ENCODE data around the gene SIPA1L3.

Gene SIPA1L3

GRCh38 chr19:38193445-38193844, 286.4 kb downstream of the SIPA1L3 start:
- no peak for DNase-seq (ENCODE audit: low read depth)

- no peak for DNase-seq (ENCODE audit: low read depth)
Measured at GRCh38 chr19:38194061-38194701, 287.2 kb downstream of the SIPA1L3 start.

- no peak for DNase-seq (ENCODE audit: low read depth)
Measured at GRCh38 chr19:38195237-38195636, 288.2 kb downstream of the SIPA1L3 start.

DNA sequence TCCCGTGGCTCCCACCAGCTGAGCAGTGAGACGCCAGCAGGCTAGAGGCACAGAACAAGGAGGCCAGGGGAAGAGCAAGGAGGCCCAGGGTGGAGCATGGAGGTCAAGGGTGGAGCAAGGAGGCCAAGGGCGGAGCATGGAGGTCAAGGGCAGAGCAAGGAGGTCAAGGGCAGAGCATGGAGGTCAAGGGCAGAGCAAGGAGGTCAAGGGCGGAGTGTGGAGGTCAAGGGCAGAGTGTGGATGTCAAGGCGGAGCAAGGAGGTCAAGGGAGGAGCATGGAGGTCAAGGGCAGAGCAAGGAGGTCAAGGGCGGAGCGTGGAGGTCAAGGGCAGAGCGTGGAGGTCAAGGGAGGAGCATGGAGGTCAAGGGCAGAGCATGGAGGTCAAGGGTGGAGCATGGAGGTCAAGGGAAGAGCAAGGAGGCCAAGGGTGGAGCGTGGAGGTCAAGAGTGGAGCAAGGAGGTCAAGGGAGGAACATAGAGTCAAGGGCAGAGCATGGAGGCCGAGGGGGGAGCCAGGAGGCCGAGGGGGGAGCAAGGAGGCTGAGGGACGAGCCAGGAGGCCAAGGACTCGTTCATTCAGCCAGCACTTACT, 289.3 kb downstream of the SIPA1L3 start:
- no peak for DNase-seq (ENCODE audit: low read depth)

GRCh38 chr19:38196948-38197656, 290.1 kb downstream of the SIPA1L3 start:
- no peak for DNase-seq (ENCODE audit: low read depth)

GRCh38 chr19:38197937-38198704, 291.1 kb downstream of the SIPA1L3 start:
- DNase-seq (ENCODE audit: low read depth), result no peak

DNA sequence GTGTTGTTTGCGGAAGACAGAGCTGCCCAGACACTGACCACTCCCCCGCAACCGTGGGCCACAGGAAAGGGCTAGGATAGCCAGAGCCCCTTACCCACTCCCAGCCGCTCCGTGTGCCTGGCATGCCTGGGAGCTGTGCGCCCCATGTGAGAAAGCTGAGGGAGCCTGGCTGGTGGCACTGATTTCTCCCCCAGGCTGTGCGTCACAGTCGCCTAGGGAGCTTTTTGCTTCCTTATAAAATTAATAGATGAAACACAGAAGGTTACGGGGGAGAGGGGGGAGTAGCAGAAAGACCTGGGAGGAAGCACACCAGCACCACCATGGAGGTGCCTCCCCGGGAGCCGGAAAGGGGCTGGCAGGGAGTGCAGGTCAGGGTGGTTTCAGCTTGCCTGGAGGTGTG, 292.3 kb downstream of the SIPA1L3 start:
- DNase-seq (ENCODE audit: low read depth), result no peak

GRCh38 chr19:38201731-38202130, 294.7 kb downstream of the SIPA1L3 start:
- DNase-seq (ENCODE audit: low read depth), result no peak

GRCh38 chr19:38202504-38202903, 295.5 kb downstream of the SIPA1L3 start:
- DNase-seq (ENCODE audit: low read depth), result no peak

- no peak for DNase-seq (ENCODE audit: low read depth)
Measured at GRCh38 chr19:38203197-38203596, 296.2 kb downstream of the SIPA1L3 start.

DNA sequence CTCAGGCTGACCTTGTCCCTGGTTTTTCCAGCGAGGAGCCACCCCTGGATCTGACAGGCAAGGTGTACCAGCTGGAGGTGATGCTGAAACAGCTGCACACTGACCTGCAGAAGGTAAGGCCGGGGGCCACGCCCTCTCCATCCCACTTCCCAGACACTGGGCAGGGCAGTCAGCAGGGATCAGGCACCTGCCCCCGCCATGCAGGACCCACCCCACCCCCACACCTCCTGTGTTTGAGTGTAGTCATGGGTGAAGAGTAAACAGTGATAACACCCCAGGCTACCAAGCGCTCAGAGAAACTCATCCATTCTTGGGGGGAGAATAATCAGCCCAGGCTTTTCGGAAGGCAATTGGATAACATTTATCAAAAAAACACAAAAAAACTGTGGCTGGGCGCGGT, 297.1 kb downstream of the SIPA1L3 start:
- DNase-seq (ENCODE audit: low read depth), result no peak

DNA sequence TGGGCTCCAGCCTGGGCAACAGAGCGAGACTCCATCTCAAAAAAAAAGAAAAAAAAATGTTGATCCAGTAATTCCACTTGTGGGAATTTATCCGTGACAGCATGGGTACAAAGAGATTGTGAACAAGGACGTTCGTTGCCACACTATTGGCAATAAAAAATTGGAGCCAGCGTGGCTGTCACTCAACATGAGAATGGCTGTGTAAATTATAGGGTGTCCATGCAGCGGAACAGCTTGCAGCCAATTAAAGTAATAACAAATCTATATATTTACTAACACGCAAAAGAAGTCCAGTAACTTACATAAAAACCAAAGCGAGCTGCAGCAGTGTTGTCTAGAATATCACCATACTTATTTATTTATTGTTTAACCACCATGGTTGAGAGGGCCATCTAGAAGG, 297.7 kb downstream of the SIPA1L3 start:
- DNase-seq (ENCODE audit: low read depth), result no peak

- DNase-seq (ENCODE audit: low read depth), result no peak
Measured at GRCh38 chr19:38206006-38206745, 299.2 kb downstream of the SIPA1L3 start.

DNA sequence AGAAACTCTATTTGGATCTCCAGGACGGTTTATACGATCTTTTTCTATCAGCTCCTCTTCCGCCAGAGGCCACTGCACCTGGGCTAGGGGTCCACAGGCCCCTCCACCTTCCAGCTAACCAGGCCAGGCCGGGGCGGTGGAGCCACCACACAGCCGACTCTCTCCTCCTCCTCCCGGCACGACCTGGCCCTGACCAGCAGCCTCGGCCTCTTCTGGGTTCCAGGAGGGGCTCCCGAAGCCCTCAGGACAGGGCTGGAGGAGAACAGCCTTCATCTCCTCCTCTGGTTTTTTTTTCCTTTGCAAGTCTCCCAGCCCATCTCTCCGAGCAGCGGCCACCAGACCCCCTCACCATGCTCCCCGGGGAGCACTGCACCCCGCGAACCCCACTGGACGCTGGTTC, 299.9 kb downstream of the SIPA1L3 start:
- no peak for DNase-seq (ENCODE audit: low read depth)

DNA sequence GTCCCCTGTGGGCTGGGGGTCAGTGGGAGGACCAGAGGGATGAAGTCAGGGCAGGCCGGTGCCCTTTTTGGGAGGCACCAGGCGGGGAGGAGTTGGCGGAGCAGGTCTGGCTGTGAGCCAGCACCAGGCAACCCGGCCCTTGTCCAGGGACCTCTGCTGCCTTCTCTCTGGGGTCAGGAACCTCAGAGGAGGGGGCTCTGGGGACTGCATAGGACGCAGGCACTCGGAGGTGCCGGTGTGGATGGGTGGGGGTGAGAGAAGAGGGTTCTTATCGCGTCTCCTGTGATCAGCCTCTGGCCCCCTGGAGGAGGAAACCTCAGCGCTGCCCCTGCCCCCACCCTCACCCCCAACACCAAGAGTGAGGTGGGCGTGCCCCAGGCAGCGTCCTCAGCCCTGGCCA, 300.5 kb downstream of the SIPA1L3 start:
- DNase-seq (ENCODE audit: low read depth), result no peak

- no peak for DNase-seq (ENCODE audit: low read depth)
Measured at GRCh38 chr19:38208571-38208970, 301.6 kb downstream of the SIPA1L3 start.

GRCh38 chr19:38209152-38209551, 302.1 kb downstream of the SIPA1L3 start:
- DNase-seq (ENCODE audit: low read depth), result no peak

- peak; percentile 40 for DNase-seq (ENCODE audit: low read depth)
Measured at GRCh38 chr19:38209671-38210457, 302.9 kb downstream of the SIPA1L3 start.

DNA sequence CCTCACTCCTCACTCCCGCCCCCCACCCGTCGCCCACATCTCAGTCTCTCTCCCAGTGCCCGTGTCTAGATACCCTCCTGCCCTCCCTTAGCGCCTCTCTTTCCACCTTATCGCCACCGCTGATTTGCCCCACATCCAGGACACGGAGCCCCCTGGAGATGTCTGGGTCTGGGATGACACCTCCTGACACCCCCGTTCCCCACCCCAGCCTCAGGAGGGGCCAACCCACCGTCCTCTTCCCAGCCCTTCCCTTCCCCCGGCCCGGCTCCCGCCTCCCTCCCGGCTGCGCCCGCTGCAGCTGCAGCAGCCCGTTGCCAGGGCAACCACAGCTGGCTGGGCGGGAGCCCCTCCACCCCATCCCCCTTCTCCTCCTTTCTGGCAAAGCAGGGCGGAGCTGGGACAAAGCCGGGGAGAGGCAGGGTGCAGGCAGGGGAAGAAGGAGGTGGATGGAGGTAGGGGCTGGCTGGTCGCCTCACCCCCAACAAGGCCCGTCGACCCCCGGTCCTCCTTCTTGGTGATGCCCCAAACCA, 303.5 kb downstream of the SIPA1L3 start:
- DNase-seq (ENCODE audit: low read depth), result no peak

GRCh38 chr19:38211151-38211591, 304.2 kb downstream of the SIPA1L3 start:
- DNase-seq (ENCODE audit: low read depth), result no peak

DNA sequence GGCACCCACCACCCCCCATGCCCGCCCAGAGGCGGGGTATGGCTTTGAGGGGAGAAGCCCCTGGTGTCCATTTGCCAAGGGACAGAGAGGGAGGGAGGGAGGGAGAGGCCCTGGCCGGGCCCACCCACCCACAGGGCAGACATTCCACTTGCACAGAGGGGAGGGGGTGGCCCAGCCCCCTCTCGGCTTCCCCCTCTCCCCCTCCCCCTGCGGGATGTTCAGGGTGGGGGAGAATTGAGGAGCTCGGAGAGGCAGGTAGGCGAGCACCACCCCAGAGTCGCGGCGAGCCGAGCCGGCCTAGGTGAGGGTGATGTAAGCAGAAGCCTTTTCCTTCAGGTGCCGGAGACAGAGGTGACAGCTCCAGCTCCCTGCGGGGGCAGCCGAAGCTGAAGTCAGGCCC, 304.8 kb downstream of the SIPA1L3 start:
- no peak for DNase-seq (ENCODE audit: low read depth)
